Measurements from ENCODE around the gene ANGPTL4. TPM values are rescaled to one million over a fixed set of nuclear protein-coding genes. Genes with fewer than 3 reads are reported as not detected.
A peak's percentile ranks its signal among the peaks of the same experiment; 100 is the strongest.

The ANGPTL4 gene
- total and polyA plus RNA-seq, 2 of the 13 experiments (the other 11 are each of a cell fraction or from before 2014, with no cell fraction given): 0.80 to 21.7 TPM

- intact Hi-C loops (cut with micrococcal nuclease; ENCODE audit: unreplicated experiment) (loop anchor here (1.0 kb wide), 1 partner anchor 42 kb away; no protein-coding TSS in a partner anchor), in situ Hi-C loops (cut with HindIII; ENCODE audit: extremely low pct_ligation_motif_present, low pct_unique_long_range_greater_than_20kb) (loop anchor here (5.0 kb wide), 1 partner anchor 44 kb away; no protein-coding TSS in a partner anchor)
- ChIA-PET POLR2A (no interaction called here), CTCF (ENCODE audit: low intra/inter-chr PET ratio, low total read pairs) (interaction anchor here (1.5 to 2.7 kb wide), 2 partner anchors 42 to 49 kb away, joined by 5 to 35 read pairs; no protein-coding TSS in a partner anchor)
- no peak overlapping the region for H3K4me3 ChIP-seq (replicated peaks in 1 of 3; ENCODE audit: insufficient read depth in 1 of 3, low read depth in 2 of 3, low read length in 3 of 3)
- H3K27ac ChIP-seq (ENCODE audit: extremely low read length, insufficient read depth, low read length): no peak overlapping the region
- no peaks in the 10 kb centered on the region for H3K27me3 ChIP-seq (ENCODE audit: control insufficient read depth in 1 of 2, insufficient read depth in 2 of 2, low read length in 2 of 2)
- H3K79me2 ChIP-seq (ENCODE audit: insufficient read depth, low read length): peaks cover 46% of the 10 kb centered on the region
- ATAC-seq: peak; percentile 48
- no peak overlapping the region for H3K4me2 ChIP-seq (ENCODE audit: low read depth, low read length)
- H3K9me3 ChIP-seq (ENCODE audit: low read length): no peaks in the 10 kb centered on the region
- H3K4me1 ChIP-seq (ENCODE audit: insufficient read depth, low read length): peaks cover 55% of the 10 kb centered on the region
- peak; percentile 35 for DNase-seq (ENCODE audit: low spot score)
- peak; percentile 23 for FAIRE-seq
- no TSS peak for BruUV-seq (replicated peaks)
- no peak overlapping the region for H2AFZ ChIP-seq (ENCODE audit: low read length)
- H3K9ac ChIP-seq (ENCODE audit: insufficient read depth, low read depth, low read length): no peak overlapping the region
- peaks cover 6% of the 10 kb centered on the region for H4K20me1 ChIP-seq (ENCODE audit: insufficient read depth, low read length)
- WGBS (ENCODE audit: low lambda C conversion rate): 65% methylated on average over 16 of the region's 22 CpGs
- H3K36me3 ChIP-seq (replicated peaks in 1 of 2; ENCODE audit: control insufficient read depth in 1 of 2, insufficient read depth in 2 of 2, low read length in 2 of 2): peaks cover 0 to 7% of the 10 kb centered on the region in 2 experiments; a peak in 1 of 5 replicates
- no peak for TF ChIP-seq ZHX1 (CRISPR knock-in tag; IDR thresholded peaks at IDR 0.05; ENCODE audit: low read depth)
- no peak for TF ChIP-seq EEA1 (CRISPR knock-in tag; IDR thresholded peaks at IDR 0.05; ENCODE audit: borderline replicate concordance)
- TF ChIP-seq RERE (CRISPR knock-in tag; IDR thresholded peaks at IDR 0.05; ENCODE audit: low read depth): no peak
- no peak for TF ChIP-seq ZSCAN20 (CRISPR knock-in tag; IDR thresholded peaks at IDR 0.05; ENCODE audit: borderline replicate concordance)
- TF ChIP-seq THYN1 (CRISPR knock-in tag; IDR thresholded peaks at IDR 0.05; ENCODE audit: borderline replicate concordance, low read depth): no peak
- TF ChIP-seq CEBPB (IDR thresholded peaks at IDR 0.05; ENCODE audit: borderline replicate concordance, low read depth, low read length): no peak
- TF ChIP-seq ZNF121 (CRISPR knock-in tag; IDR thresholded peaks at IDR 0.05): no peak
- TF ChIP-seq ZNF576 (CRISPR knock-in tag; IDR thresholded peaks at IDR 0.05): no peak
- no peak for TF ChIP-seq ZGPAT (CRISPR knock-in tag; IDR thresholded peaks at IDR 0.05)
- TF ChIP-seq ZMAT3 (CRISPR knock-in tag; conservative IDR thresholded peaks at IDR 0.05): no peak
- TF ChIP-seq CHD2 (IDR thresholded peaks at IDR 0.05; ENCODE audit: low read depth, low read length): no peak
These were observed 32.7 kb downstream of the ANGPTL4 start for GRCh38 chr19:8396563-8397203.
